Measurements from ENCODE around the gene WDR73. TPM values are rescaled to one million over a fixed set of nuclear protein-coding genes. Genes with fewer than 3 reads are reported as not detected.

The WDR73 gene
- polyA plus RNA-seq, 1 of the 3 experiments (the other 2 are of a cell fraction), result 32.9 TPM

DNA sequence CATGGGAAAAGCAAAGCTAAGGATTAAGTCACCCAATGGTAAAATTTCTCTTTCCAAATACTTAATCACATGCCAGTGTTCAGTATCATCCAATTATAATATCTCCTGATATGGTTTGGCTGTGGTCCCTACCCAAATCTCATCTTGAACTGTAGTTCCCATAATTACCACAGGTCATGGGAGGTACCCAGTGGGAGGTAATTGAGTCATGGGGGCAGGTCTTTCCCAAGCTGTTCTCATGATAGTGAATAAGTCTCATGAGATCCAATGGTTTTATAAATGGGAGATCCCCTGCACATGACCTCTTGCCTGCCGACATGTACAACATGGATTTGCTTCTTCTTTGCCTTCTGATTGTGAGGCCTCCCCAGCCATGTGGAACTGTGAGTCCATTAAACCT is 30.0 kb upstream of the WDR73 start:
- ChIA-PET CTCF (no interaction called here), POLR2A (no interaction called here)
- no peaks in the 10 kb centered on the region for H3K9me3 ChIP-seq
- H3K4me3 ChIP-seq (ENCODE audit: low read depth in 2 of 2, low read length in 1 of 2), result no peak overlapping the region
- 100% methylated on average over 1 of the region's 1 CpG for WGBS (ENCODE audit: low lambda C conversion rate)
- H3K4me1 ChIP-seq (ENCODE audit: control insufficient read depth in 1 of 2, insufficient read depth in 2 of 2, low read depth in 1 of 2, low read length in 1 of 2), result peaks cover 0 to 4% of the 10 kb centered on the region in 2 experiments; a peak in 1 of 4 replicates
- H3K27ac ChIP-seq (ENCODE audit: low read depth in 2 of 2, low read length in 1 of 2), result 0 out of 4 replicates have a peak overlapping the region, but pooled peaks of 1 of the 2 experiments have one; percentile 56
- H4K20me1 ChIP-seq (ENCODE audit: insufficient read depth), result peaks cover 4% of the 10 kb centered on the region; the same call in 1 of the 2 replicates
- H3K9me2 ChIP-seq, result no peaks in the 10 kb centered on the region
- TF ChIP-seq SMC3 (IDR thresholded peaks at IDR 0.05; ENCODE audit: low read depth, low read length), result no peak
- TF ChIP-seq RXRA (IDR thresholded peaks at IDR 0.05; ENCODE audit: borderline replicate concordance, low read depth), result no peak
- TF ChIP-seq GATA2 (CRISPR knock-in tag; IDR thresholded peaks at IDR 0.05), result no peak
- TF ChIP-seq GABPA (IDR thresholded peaks at IDR 0.05; ENCODE audit: low read depth), result no peak
- TF ChIP-seq NRF1 (IDR thresholded peaks at IDR 0.05; ENCODE audit: low read depth, low read length), result no peak
- TF ChIP-seq, protein P1, sequence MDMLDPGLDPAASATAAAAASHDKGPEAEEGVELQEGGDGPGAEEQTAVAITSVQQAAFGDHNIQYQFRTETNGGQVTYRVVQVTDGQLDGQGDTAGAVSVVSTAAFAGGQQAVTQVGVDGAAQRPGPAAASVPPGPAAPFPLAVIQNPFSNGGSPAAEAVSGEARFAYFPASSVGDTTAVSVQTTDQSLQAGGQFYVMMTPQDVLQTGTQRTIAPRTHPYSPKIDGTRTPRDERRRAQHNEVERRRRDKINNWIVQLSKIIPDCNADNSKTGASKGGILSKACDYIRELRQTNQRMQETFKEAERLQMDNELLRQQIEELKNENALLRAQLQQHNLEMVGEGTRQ (IDR thresholded peaks at IDR 0.05; ENCODE audit: borderline replicate concordance, low read depth, low read length), result no peak
- no peak for TF ChIP-seq MEF2A (IDR thresholded peaks at IDR 0.05; ENCODE audit: borderline replicate concordance, low read depth)
- TF ChIP-seq, protein P2, sequence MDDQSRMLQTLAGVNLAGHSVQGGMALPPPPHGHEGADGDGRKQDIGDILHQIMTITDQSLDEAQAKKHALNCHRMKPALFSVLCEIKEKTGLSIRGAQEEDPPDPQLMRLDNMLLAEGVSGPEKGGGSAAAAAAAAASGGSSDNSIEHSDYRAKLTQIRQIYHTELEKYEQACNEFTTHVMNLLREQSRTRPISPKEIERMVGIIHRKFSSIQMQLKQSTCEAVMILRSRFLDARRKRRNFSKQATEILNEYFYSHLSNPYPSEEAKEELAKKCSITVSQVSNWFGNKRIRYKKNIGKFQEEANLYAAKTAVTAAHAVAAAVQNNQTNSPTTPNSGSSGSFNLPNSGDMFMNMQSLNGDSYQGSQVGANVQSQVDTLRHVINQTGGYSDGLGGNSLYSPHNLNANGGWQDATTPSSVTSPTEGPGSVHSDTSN (IDR thresholded peaks at IDR 0.05), result no peak
- TF ChIP-seq, protein P3, sequence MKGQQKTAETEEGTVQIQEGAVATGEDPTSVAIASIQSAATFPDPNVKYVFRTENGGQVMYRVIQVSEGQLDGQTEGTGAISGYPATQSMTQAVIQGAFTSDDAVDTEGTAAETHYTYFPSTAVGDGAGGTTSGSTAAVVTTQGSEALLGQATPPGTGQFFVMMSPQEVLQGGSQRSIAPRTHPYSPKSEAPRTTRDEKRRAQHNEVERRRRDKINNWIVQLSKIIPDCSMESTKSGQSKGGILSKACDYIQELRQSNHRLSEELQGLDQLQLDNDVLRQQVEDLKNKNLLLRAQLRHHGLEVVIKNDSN (IDR thresholded peaks at IDR 0.05; ENCODE audit: borderline replicate concordance, low read depth), result no peak
- H3F3A ChIP-seq (replicated peaks; ENCODE audit: insufficient read depth), result peaks cover 41% of the 10 kb centered on the region
- peaks cover 22 to 82% of the 10 kb centered on the region in 2 experiments for H3K36me3 ChIP-seq (replicated peaks in 1 of 2; ENCODE audit: control insufficient read depth in 1 of 2, insufficient read depth in 2 of 2, low read length in 1 of 2)
- H2AFZ ChIP-seq (ENCODE audit: low read depth), result no peak overlapping the region
- no peak overlapping the region for H3K9ac ChIP-seq
- peaks cover 70% of the 10 kb centered on the region for H3K79me2 ChIP-seq (ENCODE audit: insufficient read depth)
- no peaks in the 10 kb centered on the region for H3K27me3 ChIP-seq (ENCODE audit: insufficient read depth)
- DNase-seq, result no peak
- no peak overlapping the region for H3K4me2 ChIP-seq

DNA sequence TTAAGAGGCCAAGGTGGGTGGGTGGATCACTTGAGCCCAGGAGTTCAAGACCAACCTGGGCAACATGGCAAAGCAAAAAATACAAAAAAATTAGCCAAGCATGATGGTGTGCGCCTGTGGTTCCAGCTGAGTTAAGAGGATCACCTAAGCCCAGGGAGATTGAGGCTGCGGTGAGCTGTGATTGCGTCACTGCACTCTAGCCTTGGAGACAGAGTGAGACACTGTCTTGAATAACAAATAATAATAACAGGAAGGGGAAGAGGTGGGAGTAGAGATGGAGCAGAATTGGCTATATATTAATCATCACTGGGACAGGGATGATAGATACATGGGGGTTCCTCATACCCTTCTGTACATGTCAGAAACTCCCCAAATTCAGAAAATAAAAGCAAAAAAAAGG is 27.7 kb upstream of the WDR73 start:
- Histone ChIP-seq H3K27me3 (ENCODE audit: insufficient read depth) (no peaks in the 10 kb centered on the region), H3K4me1 (ENCODE audit: control insufficient read depth in 1 of 2, insufficient read depth in 2 of 2, low read depth in 1 of 2, low read length in 1 of 2) (peaks cover 0 to 4% of the 10 kb centered on the region in 2 experiments; a peak in 1 of 4 replicates), H3F3A (replicated peaks; ENCODE audit: insufficient read depth) (peaks cover 28% of the 10 kb centered on the region), H2AFZ (ENCODE audit: low read depth) (no peak overlapping the region), H3K9me2 (no peaks in the 10 kb centered on the region), H3K9me3 (no peaks in the 10 kb centered on the region), H3K4me3 (ENCODE audit: low read depth in 2 of 2, low read length in 1 of 2) (no peak overlapping the region), H3K4me2 (no peak overlapping the region), H3K9ac (no peak overlapping the region), H3K27ac (ENCODE audit: low read depth in 2 of 2, low read length in 1 of 2) (no peak overlapping the region), H3K36me3 (replicated peaks in 1 of 2; ENCODE audit: control insufficient read depth in 1 of 2, insufficient read depth in 2 of 2, low read length in 1 of 2) (peaks cover 13 to 77% of the 10 kb centered on the region in 2 experiments), H4K20me1 (ENCODE audit: insufficient read depth) (peaks cover 4% of the 10 kb centered on the region; the same call in 1 of the 2 replicates), H3K79me2 (ENCODE audit: insufficient read depth) (peaks cover 73% of the 10 kb centered on the region)
- WGBS (ENCODE audit: low lambda C conversion rate), result 96% methylated on average over 3 of the region's 3 CpGs
- POLR2A ChIA-PET, result no interaction called here
- CTCF ChIA-PET, result interaction anchor here (1.3 kb wide), 1 partner anchor 13 kb away, joined by 4 read pairs; no protein-coding TSS in a partner anchor
- DNase-seq, result no peak
- TF ChIP-seq, protein P4, sequence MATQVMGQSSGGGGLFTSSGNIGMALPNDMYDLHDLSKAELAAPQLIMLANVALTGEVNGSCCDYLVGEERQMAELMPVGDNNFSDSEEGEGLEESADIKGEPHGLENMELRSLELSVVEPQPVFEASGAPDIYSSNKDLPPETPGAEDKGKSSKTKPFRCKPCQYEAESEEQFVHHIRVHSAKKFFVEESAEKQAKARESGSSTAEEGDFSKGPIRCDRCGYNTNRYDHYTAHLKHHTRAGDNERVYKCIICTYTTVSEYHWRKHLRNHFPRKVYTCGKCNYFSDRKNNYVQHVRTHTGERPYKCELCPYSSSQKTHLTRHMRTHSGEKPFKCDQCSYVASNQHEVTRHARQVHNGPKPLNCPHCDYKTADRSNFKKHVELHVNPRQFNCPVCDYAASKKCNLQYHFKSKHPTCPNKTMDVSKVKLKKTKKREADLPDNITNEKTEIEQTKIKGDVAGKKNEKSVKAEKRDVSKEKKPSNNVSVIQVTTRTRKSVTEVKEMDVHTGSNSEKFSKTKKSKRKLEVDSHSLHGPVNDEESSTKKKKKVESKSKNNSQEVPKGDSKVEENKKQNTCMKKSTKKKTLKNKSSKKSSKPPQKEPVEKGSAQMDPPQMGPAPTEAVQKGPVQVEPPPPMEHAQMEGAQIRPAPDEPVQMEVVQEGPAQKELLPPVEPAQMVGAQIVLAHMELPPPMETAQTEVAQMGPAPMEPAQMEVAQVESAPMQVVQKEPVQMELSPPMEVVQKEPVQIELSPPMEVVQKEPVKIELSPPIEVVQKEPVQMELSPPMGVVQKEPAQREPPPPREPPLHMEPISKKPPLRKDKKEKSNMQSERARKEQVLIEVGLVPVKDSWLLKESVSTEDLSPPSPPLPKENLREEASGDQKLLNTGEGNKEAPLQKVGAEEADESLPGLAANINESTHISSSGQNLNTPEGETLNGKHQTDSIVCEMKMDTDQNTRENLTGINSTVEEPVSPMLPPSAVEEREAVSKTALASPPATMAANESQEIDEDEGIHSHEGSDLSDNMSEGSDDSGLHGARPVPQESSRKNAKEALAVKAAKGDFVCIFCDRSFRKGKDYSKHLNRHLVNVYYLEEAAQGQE (IDR thresholded peaks at IDR 0.05; ENCODE audit: low read depth, low read length), result no peak
- TF ChIP-seq, protein P5, sequence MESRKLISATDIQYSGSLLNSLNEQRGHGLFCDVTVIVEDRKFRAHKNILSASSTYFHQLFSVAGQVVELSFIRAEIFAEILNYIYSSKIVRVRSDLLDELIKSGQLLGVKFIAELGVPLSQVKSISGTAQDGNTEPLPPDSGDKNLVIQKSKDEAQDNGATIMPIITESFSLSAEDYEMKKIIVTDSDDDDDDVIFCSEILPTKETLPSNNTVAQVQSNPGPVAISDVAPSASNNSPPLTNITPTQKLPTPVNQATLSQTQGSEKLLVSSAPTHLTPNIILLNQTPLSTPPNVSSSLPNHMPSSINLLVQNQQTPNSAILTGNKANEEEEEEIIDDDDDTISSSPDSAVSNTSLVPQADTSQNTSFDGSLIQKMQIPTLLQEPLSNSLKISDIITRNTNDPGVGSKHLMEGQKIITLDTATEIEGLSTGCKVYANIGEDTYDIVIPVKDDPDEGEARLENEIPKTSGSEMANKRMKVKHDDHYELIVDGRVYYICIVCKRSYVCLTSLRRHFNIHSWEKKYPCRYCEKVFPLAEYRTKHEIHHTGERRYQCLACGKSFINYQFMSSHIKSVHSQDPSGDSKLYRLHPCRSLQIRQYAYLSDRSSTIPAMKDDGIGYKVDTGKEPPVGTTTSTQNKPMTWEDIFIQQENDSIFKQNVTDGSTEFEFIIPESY (IDR thresholded peaks at IDR 0.05; ENCODE audit: borderline replicate concordance, low read depth), result no peak
- TF ChIP-seq CHD2 (IDR thresholded peaks at IDR 0.05; ENCODE audit: low read length, partially characterized antibody) (no peak), RXRA (IDR thresholded peaks at IDR 0.05; ENCODE audit: borderline replicate concordance, low read depth) (no peak), RCOR1 (IDR thresholded peaks at IDR 0.05; ENCODE audit: low read length) (no peak), RFX5 (IDR thresholded peaks at IDR 0.05; ENCODE audit: low read length) (no peak), MXI1 (IDR thresholded peaks at IDR 0.05; ENCODE audit: low read depth, low read length) (no peak), TEAD4 (IDR thresholded peaks at IDR 0.05; ENCODE audit: borderline replicate concordance, insufficient read depth) (no peak), NRF1 (IDR thresholded peaks at IDR 0.05; ENCODE audit: low read depth, low read length) (no peak), GABPA (IDR thresholded peaks at IDR 0.05; ENCODE audit: low read depth) (no peak), FOXJ3 (CRISPR knock-in tag; IDR thresholded peaks at IDR 0.05) (no peak), NFIC (IDR thresholded peaks at IDR 0.05; ENCODE audit: borderline replicate concordance) (no peak), EZH2phosphoT487 (IDR thresholded peaks at IDR 0.05; ENCODE audit: borderline replicate concordance, low read depth) (no peak)

All from SK-N-SH (cell line).